ENCODE measurements around the gene DYNLT4.

Gene DYNLT4

GRCh38 chr1:44757420-44757819 lies 49.7 kb downstream of the DYNLT4 start:
- DNase-seq (ENCODE audit: low spot score), result no peak
